ENCODE results near the gene TTC12.
"Not testable (repeated sequence)": the region's sequence is repeated elsewhere in the genome, so short reads cannot be mapped to it uniquely, and the experiment has no call there.

TTC12 gene

GRCh38 chr11:113282898-113283437, 31.4 kb upstream of the TTC12 start:
- DNase-seq (ENCODE audit: insufficient read length, low spot score) (no peak), FAIRE-seq (no peak)

GRCh38 chr11:113283881-113284280, 30.5 kb upstream of the TTC12 start:
- FAIRE-seq: no peak
- DNase-seq (ENCODE audit: insufficient read length, low spot score): no peak

- no peak for DNase-seq (ENCODE audit: insufficient read length, low spot score)
- no peak for FAIRE-seq
These were observed 28.4 kb upstream of the TTC12 start for GRCh38 chr11:113286009-113286408.

- no peak for DNase-seq (ENCODE audit: insufficient read length, low spot score)
- no peak for FAIRE-seq
These were observed 27.6 kb upstream of the TTC12 start for GRCh38 chr11:113286509-113287497.

- no peak for FAIRE-seq
- no peak for DNase-seq (ENCODE audit: insufficient read length, low spot score)
These were observed 26.6 kb upstream of the TTC12 start for GRCh38 chr11:113287801-113288200.

- no peak for DNase-seq (ENCODE audit: insufficient read length, low spot score)
- FAIRE-seq: no peak
These were observed 26.0 kb upstream of the TTC12 start for GRCh38 chr11:113288286-113288863.

- DNase-seq (ENCODE audit: insufficient read length, low spot score) (peak; percentile 56), FAIRE-seq (peak; percentile 94)
These were observed 24.8 kb upstream of the TTC12 start for GRCh38 chr11:113289431-113290187.

- DNase-seq (ENCODE audit: insufficient read length, low spot score) (no peak), FAIRE-seq (no peak)
These were observed 20.4 kb upstream of the TTC12 start for GRCh38 chr11:113293936-113294335.

GRCh38 chr11:113295993-113296392, 18.4 kb upstream of the TTC12 start:
- DNase-seq (ENCODE audit: insufficient read length, low spot score) (no peak), FAIRE-seq (no peak)

GRCh38 chr11:113296447-113297205, 17.8 kb upstream of the TTC12 start:
- FAIRE-seq: no peak

GRCh38 chr11:113298496-113298895, 15.9 kb upstream of the TTC12 start:
- peak; percentile 40 for FAIRE-seq
- DNase-seq (ENCODE audit: insufficient read length, low spot score): not testable (repeated sequence)

More at GRCh38 chr11:113296447-113297205, 17.8 kb upstream of the TTC12 start:
- no peak for DNase-seq (ENCODE audit: insufficient read length, low spot score)

GRCh38 chr11:113304916-113305315, 9.5 kb upstream of the TTC12 start:
- DNase-seq (ENCODE audit: insufficient read length, low spot score) (no peak), FAIRE-seq (no peak)

GRCh38 chr11:113305440-113306336, 8.7 kb upstream of the TTC12 start:
- FAIRE-seq: peak; percentile 92
- peak; percentile 34 for DNase-seq (ENCODE audit: insufficient read length, low spot score)

GRCh38 chr11:113308601-113309000, 5.8 kb upstream of the TTC12 start:
- DNase-seq (ENCODE audit: insufficient read length, low spot score) (no peak), FAIRE-seq (no peak)

- no peak for FAIRE-seq
- DNase-seq (ENCODE audit: insufficient read length, low spot score): no peak
These were observed 2.8 kb upstream of the TTC12 start for GRCh38 chr11:113311536-113311935.

- no peak for DNase-seq (ENCODE audit: insufficient read length, low spot score)
- FAIRE-seq: no peak
These were observed 782 bp upstream of the TTC12 start for GRCh38 chr11:113313601-113314000.

- no peak for FAIRE-seq
- DNase-seq (ENCODE audit: insufficient read length, low spot score): no peak
These were observed 356 bp upstream of the TTC12 start for GRCh38 chr11:113314065-113314388.

GRCh38 chr11:113315811-113316210, 1.4 kb downstream of the TTC12 start:
- FAIRE-seq: no peak
- no peak for DNase-seq (ENCODE audit: insufficient read length, low spot score)

GRCh38 chr11:113316256-113316655, 1.9 kb downstream of the TTC12 start:
- no peak for DNase-seq (ENCODE audit: insufficient read length, low spot score)
- FAIRE-seq: no peak
